Embryonic facial prominence (tissue), 1 donor: ENCODE data around the gene POLD4.

Experiments used
- DNase-seq: peaks from one replicate; pipeline ENCODE4 v3.0.0-alpha.2; 2016; ENCODE audit errors: extremely low spot score

The POLD4 gene

GRCh38 chr11:67389477-67389876 lies 36.1 kb upstream of the POLD4 start:
- no peak for DNase-seq

- DNase-seq, result no peak
Observed at GRCh38 chr11:67387518-67387917, 34.2 kb upstream of the POLD4 start.

DNA sequence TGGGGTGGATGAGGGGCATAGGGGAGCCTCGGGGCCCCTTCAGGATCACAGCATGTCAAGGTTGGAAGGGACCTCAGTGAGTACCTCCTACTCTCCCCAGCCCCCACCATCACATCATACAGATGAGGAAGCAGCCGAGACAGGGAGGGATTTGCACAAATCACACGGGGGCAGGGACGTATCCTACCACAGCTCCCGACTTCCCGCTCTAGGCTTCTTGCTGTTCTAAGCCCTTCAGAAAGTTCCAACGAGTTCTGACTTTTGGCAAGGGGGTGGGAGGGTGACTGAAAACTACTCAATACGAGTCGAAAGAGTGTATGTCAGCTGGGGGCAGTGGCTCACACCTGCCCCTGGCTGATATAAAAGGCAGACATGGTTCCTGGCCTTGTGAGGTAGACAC lies 33.7 kb upstream of the POLD4 start:
- no peak for DNase-seq

DNA sequence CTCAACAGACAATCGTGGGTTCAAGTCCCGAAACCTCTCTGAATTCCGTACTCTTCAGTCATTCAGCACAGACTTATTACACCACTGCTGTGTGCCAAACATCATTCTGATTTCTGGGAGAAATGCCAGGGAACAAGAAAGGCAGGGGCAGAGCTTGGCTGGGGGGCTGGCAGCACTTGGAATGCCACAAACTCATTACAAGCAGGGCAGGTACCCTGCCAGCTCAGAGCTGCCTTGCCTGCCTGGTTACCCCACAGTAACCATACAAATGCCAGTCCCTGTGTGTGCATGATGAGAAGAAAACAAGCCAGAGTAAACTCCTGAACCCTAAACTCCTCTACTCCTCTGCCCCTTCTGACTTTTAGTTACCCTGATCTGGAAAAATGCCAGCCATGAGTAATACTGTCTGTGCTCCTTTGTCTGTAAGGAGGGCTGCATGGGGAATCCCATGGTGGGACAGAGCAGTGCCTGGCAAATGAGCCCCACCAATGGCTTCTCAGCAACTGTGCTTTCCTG lies 31.6 kb upstream of the POLD4 start:
- DNase-seq, result no peak

- DNase-seq, result no peak
Observed at GRCh38 chr11:67382276-67383136, 29.2 kb upstream of the POLD4 start.

DNA sequence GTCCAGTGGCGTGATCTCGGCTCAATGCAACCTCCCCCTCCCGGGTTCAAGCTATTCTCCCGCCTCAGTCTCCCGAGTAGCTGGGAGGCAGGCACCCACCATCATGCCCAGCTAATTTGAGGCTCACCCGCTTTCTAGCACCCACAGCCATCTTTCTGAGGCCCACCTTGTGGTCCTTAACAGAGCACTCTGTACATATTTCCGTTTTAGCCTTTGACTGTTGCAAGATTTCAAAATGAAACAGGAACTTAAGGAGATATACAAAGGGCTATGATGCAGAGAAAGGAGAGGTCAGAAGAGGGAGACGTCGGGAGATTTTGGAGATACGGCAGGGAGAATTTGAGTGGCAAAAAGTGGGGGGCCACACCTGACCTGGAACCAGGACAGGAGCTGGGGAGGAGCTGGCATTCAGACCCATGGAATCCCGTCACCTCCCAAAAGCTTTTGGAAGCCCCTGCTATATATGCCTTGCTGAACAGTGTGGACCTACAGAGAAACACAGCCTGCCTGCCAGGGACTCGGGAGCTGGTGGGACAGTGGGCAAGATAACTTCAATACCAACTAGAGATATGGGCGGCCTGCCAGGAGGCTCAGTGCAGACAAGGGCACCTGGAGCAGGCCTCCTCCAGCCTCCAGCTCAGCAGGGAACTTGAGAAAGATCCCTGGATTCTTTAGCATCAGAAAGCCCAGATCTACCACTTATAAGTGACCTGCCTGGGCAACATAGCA lies 28.1 kb upstream of the POLD4 start:
- no peak for DNase-seq

DNA sequence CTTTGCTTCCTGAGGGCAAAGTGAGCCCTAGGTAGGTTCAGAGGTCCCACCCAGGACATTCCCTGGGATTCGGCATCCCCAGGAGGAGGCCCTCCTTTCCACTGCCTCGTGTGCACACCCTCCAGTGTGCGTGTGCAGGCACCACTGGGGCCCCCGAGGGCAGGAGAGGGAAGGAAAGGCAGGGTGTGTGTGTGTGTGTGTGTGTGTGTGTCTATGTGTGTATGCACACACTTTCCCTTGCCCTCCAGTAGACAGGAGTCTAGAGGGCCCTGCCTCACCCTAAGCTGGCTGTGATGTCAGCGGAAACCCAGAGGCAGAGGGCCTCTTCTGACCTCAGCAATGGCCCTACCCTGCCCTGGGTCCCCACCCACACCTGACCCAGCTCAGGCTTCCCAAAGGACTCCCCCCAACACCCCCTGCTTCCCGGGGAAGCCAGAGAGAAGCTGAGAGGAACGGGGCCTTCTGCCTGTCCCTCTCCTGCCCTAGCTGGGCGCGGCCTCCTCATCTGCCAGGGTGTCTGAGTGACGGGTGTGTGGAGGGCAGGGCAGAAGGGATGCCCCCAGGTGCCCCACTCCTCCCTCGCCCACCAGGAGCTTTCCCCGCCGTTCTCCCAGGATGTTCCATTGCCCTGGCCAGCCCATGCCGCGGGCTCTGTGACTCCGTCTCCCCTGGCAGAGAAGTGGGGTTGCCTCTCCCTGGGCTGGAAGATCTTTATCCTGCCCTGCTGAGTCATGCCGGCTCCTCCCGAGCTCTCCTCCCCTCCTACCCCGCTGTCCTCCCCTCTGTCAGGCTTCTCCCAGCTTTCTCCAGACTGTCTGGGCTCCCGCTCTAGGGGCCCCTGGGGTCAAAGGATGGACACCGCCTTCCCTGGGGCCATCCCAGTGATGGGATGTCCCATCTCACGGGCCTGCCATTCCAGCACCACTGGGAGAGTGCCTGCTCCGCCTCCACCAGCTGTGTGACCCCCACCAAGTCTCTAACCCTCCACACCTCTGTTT lies 26.0 kb upstream of the POLD4 start:
- DNase-seq, result no peak

DNA sequence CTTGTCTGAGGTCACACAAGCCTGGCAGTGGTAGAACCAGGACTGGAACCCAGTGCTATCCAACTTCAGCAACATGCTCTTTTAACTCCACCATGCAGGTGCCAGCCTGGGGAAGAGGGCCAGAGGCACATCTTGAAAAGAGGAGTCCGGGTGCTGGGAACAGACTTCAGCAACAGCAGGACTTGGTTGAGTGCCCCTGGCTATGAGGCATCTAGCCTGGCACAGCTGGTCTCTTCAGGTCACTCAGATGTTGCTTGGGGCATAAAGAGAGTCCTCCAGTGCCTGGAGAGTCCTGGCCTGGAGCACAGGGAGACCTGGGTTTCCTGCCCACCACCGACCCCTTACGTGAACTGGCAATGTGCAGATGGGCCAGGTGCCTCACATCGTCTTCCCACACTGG lies 25.2 kb upstream of the POLD4 start:
- DNase-seq, result no peak

DNA sequence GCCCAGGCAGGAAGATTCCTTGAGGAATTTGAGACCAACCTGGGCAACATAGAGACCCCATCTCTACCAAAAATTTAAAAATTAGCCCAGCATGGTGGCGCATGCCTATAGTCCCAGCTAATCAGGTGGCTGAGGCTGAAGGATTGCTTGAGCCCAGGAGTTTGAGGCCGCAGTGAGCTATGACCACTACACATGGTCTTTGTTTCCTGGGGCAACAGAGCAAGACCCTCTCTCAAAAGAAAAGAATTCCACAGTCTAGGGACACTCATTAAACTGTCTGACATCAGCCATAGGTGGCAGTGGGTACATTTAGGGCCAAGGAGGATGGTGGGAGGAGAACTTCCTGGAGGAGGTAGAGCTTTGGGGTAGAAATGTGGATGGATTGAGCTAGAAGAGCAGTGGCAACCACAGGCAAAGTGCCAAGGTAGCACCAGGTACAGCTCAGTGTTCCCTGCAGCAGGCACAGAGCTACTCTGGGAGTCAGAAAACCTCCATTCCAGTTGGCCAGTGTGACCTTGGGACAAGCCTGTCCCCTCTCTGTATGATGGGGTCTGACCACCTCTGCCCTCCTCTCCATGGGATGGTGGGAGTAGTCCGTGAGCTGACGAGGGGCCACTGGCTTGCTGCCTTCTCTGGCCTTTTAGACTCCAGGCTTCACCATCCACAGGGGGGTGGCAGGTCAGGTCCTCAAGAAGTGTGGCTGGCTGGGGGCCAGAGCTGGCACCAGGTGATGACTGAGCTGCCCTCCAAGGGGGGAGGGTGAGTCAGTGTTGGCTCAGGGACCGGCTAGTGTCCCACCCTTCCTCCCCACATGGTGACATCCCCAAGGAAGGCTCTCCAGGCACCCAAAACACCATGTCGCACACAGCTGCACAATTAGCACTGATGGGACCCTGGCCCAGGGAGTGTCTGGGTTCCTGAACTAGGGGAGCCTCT lies 23.8 kb upstream of the POLD4 start:
- no peak for DNase-seq

- DNase-seq, result no peak
Observed at GRCh38 chr11:67376063-67376820, 22.9 kb upstream of the POLD4 start.

DNA sequence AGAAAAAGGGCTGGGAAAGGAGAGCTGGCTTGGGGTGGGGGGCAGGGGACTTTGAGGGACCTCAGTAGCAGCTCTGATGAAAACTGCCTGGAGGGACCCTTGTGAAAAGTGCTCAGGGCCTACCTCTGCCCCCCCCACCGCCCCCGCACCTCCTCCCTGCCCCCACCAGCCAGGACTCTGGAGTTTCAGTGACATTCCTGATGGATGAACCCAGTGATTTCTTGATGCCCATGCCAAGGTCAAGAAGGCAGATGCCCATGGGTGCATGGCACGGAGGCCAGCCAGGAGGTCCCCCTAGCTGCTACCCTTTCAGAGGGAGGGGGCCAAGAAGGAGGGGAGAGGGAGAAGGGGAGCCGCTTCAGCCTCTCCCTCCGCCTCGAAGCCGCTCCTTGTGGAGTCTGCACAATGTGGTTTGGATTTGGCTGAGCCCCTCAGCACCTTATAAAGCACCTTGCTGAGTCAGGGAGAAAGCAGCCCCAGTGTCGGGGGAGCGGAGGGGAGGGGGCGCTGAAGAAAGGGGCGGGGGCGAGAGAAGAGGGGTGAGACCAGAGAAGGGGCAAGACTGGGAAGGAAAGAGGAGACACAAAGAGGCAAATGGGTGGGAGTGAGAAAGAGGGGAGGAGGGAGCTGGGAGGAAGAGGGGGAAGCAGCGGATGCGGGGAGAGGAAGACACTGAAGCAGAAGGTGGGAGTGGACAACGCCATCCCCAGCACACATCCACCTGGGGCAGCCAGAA lies 22.1 kb upstream of the POLD4 start:
- no peak for DNase-seq

DNA sequence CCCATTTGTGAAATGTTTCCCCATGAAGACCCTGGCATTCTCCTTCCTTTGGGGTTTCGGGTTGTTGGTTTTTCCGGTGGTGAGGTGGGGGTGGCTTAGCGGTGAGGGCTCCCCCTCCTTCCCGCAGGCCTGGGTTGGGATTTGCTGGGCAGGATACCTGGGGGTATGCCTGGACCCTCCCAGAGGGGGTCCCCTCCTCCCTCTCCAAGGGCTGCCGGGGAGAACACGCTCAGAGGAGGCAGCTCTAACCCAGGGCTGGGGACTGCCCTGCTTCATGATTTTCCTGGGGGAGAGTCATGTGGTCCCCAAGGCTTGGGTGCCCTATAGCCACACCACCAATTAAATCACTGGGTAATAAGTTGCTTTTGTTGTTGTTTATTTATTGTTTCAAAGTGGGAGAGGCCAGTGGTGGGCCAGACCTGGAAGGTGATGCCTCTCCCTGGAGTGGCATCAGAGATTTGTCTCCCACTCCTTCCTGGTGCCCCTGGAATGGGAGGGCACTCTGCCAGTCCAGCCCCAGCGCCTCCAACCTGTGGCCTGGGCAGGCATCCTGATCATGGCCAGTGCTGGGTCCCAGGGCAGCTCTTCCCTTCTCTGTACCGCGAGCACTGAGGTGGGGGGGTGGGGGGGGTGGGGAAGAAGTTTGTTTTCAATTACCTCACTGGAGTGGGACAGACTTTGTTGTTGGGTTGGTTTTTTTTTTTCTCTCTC lies 21.4 kb upstream of the POLD4 start:
- DNase-seq, result no peak

DNA sequence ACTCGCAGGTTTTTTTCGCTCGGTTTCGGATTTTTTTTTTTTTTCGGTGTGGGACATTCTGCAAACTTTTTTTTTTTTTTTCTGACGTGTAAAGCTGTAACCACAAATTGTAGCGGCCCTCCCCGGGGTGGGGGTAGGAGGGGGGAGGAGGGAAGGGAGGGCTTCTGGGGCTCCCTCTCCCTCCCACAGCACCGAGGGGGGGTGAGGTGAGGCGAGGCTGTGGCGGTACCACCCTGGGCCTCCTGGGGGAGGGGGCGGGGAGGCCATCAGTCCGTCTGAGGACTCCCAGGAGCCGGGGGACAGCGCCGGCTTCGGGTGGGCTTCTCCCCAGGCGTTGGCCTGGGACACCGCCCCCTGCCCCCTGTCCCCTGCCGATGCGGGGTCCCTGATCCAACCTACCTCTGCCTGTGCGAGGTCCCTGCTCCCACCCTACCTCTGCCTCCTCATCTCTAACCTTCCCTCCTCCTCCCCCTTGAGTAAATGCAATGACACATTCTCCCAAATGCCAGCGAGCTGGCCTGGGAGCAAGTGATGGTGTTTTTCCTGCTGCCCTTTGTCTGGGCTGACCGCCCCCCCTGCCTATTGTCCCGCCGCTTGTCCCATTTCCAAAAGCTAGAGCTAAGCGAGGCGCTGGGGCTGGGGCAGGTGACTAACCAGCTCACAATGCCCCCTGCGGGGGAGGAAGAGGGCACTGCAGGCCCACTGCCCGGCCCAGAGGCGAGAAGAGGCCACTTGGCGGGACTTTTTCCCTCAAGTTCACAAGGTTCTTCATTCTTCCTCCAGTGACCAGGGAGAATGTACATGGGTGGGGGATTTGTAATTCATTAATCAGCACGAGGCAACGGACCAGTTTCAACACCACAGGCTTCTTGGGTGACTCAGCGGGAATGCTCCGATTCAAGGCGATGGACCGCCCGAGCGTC lies 20.6 kb upstream of the POLD4 start:
- DNase-seq, result no peak

DNA sequence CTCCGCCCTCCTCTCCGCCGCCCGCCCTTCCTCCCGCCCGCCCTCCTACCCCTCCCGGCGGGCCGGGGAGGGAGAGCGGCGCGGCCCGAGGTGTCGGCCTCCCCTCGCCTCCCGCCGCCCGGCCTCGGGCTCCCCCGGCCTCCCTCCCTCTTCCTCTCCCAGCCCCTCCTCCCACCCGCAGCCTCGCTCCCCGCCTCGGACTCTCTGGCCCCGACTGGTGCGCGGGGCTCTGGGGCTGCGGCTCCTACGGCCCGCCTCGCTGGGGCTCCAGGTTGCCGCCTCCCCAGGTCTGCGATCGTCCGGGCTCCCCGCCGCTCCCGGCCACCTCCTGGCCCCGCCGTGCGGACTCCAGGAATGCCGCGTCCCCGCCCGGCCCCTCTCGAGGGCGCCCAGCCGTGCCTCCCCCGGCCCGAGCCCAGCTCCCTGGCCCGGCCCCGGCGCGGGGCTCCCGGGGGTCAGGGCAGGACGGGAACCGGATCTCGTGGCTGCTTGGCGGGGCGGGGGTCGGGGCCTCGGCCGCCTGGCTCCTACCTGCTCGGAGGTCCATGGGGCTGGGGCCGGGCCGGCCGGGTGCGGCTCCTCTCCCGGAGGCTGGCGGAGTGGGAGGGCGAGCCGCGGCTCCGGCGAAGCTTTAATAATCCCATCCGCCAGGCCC lies 19.8 kb upstream of the POLD4 start, which contains the start of gene CLCF1:
Gene CLCF1, minus strand, starts transcription at position 606 of the 655 bp plus-strand sequence. Its CDS starts 59 bp downstream, at position 547.
- DNase-seq, result no peak

GRCh38 chr11:67372321-67372992 lies 19.1 kb upstream of the POLD4 start:
- DNase-seq, result no peak

GRCh38 chr11:67371911-67372320 lies 18.6 kb upstream of the POLD4 start:
- no peak for DNase-seq
